Stimulated activated CD8-positive, alpha-beta memory T cell treated with anti-CD3 and anti-CD28 coated beads, Interleukin-12 subunit alpha, Interleukin-12 subunit beta, amount 100 ng/mL, for 24 hours (primary cell): ENCODE measurements around the gene IL18.
"Not testable (repeated sequence)": the region's sequence is repeated elsewhere in the genome, so short reads cannot be mapped to it uniquely, and the experiment has no call there.

Experiments used
- DNase-seq: peaks from one replicate; pipeline ENCODE4 v3.0.0-alpha.2; 2020; ENCODE audit errors: extremely low read depth

Gene IL18

DNA sequence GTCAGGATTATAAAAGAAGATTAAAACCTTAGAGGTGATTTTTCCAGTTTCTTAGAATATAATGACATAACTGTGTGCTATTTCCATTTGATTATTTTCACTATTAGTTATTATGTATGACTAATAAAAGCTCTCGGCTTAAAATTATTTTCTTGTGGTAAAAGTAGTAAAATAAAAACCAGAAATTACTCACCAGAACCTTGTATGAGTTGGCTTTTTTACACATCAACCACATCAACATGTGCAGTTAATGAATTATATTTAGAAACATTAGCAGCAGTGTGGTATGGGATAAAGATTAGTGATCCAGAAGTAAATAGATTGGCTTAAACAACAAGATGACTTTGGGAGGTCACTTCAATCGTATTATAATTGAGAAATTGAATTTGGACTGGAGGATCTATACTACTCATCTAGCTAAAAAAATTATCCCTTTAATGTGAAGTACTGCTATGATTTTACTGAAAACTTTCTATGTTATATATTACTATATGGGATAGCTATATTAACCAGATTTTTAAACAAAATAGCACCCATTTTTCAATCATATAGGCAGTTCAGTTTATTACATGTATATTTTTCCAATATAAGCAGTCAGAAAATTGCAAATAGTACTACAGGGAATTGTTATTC is 8.6 kb upstream of the IL18 start:
- DNase-seq, result no peak

DNA sequence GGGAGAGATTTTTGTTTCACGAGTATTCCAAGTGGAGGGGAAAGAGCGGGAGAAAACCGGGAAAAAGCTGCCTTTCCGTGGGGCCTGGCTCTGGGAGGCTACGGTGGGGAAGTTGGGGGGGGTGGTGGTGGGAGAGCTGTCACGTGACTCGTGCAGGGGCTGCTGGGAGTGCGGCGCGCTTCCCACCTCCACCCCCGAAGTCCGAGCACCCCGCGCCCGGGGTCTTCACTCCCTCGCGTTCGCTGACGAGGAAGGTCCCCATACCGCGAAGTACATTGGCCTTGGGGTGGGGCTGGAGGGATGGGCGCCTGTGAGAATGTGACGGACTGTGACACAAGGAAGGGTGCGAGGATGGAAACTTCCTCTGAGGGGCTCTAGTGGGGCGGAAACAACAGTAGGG is 3.3 kb upstream of the IL18 start, which contains the start of gene TEX12:
Gene TEX12, plus strand, starts transcription at position 228 of the 400 bp plus-strand sequence. CDS start 1,897 bp downstream, outside the sequence.
- no peak for DNase-seq

DNA sequence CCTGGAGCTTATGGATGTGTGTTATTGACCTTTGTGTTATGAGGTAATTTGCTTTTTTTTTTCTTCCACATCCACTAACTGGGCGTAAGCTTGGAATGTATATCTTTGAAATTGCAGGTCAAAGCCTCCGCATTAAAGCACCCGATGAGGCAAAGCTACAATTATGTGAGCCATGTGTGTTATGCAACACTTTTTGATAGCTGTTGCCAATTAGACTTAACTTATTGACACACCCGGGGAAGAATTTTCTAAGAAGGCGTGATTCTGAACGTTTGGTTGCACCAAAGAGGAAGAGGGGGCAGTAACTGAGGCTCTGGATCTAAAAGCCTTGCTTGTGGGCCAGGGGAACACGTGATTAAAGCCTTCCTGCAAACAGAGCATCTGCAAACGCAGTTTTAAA is 2.7 kb upstream of the IL18 start:
- no peak for DNase-seq

- DNase-seq, result no peak
Observed at GRCh38 chr11:112165049-112165448, 1.2 kb upstream of the IL18 start.

DNA sequence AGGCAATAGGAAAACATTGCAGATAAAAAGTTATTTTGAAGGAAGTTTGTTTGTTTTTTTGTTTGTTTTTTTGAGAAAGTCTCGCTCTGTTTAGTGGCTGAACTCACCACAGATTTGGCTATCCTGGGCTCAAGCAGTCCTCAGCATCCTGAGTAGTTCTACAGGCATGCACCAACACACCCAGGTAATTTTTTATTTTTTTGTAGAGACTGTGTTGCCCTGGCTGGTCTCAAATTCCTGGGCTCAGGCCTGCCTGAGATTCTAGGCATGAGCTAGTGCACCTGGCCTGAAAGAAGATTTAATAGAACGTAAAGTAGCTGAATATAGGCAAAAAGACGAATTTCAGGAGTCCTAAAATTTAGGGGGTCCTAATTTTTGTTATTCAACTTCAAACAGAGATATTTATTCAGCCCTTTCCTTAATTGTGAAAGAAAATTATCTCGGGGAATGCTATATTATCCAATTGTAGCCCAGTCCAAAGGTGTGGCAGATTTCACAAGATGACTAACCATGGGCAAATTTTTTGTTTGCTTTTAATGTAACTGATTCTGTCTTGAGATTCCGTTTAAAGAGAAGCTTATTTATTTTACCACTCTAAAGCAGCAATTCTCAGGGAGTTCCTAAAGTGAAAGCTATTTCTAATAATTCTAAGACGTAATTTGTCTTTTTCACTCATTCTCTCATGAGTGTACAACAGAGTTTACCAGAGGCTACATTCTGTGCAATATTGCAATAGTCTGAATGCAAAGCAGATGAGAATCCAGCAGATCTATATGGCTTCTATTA is 940 bp downstream of the IL18 start:
- no peak for DNase-seq

DNA sequence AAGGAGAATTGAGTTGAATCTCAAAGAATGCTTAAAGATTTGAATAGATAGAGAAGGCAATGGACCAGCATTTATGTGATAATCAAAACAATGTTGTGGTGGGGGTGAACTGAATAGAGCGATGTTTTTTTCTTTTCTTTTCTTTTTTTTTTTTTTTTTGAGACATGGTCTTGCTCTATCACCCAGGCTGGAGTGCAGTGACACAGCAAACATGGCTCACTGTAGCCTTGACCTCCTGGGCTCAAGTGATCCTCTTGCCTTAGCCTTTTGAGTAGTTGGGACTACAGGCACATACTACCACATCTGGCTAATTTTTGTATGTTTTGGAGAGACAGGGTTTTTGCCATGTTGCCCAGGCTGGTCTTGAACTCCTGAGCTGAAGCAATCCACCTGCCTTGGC is 1.7 kb downstream of the IL18 start:
- not testable (repeated sequence) for DNase-seq

DNA sequence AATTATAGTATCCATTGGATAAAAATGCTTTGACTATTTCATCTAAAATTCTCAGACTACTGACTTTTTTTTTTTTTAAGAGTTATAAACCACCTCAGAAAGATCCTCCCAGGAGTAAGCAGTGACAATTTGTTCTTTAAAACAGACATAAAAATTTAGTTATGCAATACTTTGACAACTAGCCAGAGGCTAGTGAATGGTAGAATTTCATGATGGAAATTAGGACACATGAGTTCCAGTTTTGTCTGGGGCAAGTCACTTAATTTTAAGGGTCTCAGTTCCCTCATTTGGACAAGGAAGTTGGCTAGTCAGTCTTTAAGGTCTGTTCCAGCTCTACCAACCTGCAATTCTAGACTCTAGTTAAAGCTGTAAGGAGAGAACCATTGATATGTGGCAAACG is 2.9 kb downstream of the IL18 start:
- DNase-seq, result no peak

DNA sequence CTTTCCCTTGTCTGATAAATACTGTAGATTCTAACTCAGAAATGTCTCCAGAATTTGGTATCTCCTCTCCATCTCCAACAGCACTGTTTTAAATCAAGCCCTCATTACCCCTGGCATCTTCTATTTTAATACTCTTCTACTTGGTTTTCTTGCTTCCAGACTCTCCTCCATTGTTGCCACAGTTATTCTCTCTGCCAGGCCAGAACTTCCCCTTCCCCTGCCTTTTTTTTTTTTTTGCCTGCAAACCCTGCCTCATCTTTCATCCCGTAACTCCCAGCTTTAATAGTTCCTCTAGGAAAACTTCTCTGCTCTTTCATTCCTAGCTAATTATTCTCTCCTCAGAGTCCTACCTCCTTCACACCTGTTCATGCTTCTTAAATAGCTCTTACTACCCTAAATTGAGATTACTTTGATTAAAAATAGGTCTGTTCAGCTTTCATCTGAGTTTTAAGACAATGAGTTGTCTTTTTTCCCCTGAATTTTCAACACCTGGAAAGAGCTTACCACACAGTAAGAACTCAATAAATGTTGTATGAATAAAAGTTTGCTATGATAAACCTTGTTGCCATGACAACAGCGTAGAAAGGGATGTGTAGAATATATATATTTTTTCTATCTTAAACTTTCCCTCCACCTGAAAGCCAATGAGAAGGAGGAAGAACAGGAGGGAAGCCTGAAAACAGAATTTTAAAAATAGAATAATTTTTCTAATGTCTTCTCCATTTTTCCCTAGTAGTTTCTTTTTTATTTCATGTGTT is 3.6 kb downstream of the IL18 start:
- no peak for DNase-seq

DNA sequence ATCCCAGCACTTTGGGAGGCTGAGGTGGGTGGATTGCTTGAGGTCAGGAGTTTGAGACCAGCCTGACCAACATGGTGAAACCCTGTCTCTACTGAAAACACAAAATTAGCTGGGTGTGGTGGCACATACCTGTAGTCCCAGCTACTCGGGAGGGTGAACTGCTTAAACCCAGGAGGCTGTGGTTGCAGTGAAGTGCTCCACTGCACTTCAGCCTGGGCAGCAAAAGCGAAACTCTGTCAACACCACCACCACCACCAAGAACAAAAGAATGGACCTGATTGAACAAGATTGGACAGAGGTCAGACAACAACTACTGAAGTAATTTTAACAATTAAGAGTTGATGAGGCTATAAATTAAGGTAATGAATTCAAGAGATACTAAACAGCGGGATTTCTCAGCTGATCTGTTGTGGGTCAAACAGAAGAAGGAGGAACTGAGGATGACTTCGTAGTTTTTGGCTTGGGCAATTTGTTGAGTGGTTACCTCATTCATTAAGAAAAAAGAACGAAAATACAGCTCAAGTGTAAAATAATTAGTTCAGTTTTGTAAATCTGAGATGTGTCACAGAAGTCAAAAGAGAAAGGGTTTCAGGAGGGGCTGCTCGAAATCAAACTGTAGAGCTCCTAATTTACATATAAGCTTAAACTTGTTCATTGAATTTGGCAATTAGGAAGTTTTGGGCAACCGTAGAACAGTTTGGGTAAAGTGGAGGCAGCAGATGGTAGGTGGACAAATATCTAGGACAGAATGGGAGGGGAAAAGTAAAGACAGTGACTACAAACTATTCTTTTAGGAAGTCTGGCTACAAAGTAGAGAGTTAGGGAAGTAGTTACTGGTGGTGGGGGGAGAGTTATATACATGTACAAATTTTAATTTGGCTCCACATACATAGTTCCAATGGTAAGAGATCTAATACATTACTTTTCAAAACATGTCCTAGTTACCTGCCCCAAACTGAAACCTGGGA is 4.5 kb downstream of the IL18 start:
- no peak for DNase-seq

DNA sequence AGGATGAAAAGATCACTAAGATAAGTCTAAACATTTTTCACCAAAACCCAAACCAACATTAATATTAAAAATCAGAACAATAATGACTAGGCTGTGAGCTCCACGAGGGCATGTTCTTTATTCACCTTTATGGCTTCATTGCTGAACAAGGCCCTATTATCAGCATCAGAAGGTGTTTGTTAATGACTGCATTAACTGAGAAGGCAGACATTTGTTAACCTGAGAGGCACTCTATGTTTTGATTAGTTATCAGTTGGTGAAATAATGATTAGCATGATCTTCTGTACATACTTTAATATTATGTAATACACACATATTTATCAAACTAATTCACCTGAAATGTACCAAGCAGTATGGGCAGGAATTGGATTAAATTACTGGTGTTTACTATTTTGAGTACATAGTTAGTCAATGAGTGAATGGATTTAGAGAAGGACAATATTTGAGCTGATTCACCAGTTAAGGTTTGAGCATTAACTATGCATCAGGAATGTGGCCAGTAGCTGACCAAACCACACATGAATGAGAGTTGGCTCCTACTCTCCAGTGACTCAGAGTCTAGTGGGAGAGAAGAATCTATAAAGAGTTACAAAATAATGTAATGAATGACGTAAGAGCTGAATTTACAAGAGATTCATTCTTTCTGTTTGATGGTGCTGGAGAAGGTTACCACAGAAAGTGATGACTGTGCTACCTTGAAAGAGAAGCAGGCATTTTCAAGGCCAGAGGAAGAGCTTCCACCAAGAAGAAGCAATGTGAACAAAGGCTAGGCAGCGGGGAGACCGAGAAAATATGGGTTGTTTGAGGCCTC is 6.7 kb downstream of the IL18 start:
- no peak for DNase-seq

DNA sequence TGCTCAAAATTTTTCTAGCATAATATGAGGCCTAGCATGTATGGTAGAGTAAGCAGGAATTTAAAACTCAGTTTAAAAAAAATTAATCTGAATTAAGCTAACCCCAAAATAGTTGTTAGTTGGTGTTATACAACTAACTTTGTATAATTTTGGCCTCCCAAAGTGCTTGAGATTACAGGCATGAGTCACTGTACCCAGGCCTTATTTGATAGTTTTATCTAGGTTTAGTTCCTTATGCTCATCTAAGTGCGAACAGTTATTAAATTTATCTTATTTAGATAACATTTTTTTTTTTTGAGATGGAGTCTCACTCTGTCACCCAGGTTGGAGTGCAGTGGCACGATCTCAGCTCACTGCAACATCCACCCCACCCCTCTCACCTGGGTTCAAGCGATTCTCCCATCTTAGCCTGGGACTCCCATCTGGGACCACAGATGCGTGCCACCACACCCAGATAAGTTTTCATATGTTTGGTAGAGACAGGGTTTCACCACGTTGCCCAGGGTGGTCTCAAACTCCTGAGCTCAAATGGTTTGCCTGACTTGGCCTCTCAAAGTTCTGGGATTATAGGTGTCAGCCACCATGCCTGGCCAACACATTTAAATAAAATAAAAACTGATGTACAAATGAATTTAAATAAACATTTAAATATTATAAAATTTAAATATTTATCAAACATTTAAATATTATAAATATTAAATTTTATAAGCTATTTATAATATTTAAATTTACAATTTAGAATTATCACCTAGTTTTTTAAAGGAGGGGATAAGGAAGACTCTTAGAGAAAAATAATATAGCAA is 7.5 kb downstream of the IL18 start:
- no peak for DNase-seq

DNA sequence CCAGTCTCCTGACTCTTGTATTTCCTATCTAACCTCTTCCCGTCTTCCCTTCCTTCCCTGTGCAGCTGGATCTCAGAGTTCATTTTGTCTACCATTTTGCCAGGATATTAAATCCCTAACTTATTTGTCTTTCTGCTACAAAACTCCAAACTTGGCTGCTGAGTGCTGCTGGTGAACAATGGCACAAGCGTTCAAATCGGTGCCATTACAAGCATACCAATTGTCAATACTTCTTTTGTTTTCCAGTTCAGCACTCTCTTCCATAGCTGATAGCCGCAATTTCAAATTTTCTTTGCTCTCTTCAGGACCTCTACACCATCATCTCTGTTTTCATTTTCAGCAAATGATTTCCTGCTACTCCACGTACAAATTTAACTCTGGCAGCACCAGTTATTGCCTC is 13.4 kb downstream of the IL18 start:
- no peak for DNase-seq

DNA sequence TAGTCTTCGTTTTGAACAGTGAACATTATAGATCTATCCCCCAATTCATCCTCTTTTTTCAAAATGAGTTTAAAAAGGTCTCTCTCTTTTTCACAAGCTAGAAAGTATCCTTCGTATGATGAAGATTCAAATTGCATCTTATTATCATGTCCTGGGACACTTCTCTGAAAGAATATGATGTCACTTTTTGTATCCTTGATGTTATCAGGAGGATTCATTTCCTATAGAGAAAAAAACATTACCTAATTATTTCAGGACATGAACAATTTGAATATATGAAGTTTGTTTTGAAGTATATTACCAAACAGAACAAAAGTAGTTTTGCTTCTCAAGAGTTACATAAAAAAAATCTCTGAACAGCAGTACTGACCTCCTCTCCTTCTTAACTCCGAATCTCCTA is 20.3 kb downstream of the IL18 start:
- DNase-seq, result no peak

- no peak for DNase-seq
Observed at GRCh38 chr11:112134473-112134872, 29.4 kb downstream of the IL18 start.

- DNase-seq, result no peak
Observed at GRCh38 chr11:112132737-112133136, 31.2 kb downstream of the IL18 start.

GRCh38 chr11:112129656-112130055 is 34.2 kb downstream of the IL18 start:
- no peak for DNase-seq

DNA sequence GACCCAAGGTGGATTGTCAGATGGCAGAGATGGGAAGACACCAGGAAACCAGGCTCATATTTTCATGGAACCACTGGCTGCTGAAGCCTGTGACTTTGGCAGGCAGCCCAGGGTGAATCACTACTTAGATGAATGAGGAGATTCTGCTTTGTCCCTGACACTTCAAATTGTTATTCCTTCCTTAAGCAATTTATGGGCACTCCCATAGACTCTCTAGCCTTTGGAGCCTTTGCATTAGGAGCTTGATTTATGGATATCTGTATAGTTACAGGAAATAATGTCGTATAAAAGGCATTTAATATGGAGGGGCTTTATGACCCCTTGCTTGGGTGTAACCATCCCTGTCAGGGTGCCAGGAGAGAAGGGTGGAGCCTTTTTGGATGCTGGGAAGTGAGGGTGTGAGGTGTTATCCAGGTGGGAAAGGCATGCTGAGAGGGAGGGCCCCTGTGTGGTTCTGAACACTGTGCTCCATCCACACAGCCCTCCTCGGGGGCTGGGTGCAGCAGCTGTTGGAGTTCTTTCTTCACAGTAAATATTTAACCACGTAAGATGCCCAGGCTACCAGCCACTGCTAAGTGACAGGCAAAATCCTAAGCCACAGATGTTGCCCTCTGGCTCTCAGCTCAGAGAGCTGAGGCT is 35.3 kb downstream of the IL18 start:
- no peak for DNase-seq

- no peak for DNase-seq
Observed at GRCh38 chr11:112127056-112127455, 36.8 kb downstream of the IL18 start.

DNA sequence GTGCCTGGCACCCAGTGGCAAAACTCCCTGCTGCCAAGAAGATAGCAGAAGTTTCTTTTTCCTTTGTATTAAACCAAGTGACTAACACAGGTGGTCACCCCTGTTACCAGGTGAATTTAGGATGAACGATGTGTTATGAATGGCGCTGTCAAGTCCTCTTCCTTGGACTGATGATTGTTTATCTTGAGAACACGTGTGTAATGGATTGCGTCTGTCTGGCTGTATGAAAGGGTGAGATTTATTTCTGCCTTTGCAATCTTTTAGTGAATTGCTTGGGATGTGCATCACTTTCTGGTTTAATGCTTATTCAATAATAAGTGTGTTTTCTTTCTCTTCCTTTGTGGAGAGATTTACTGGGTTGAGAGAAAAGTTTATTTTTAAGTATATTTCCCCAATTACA is 40.8 kb downstream of the IL18 start:
- no peak for DNase-seq
